OCI-LY3 (cell line): ENCODE results near the gene PDCD6IP.

ENCODE experiments used
- H2AFZ ChIP-seq: fragments of 200-600, 300-600 bp; shearing (Covaris generic); 2 replicates; pipeline ENCODE4 v1.6.0; 2014; ENCODE audit warnings: antibody characterized with exemption, low read depth, low read length
- H3K27ac ChIP-seq: fragments of 200-600, 300-600 bp; sonication (generic); 2 replicates; pipeline ENCODE4 v1.5.1; 2014; ENCODE audit warnings: mild to moderate bottlenecking, low read length, moderate library complexity, mixed read lengths
- H3K27me3 ChIP-seq: fragments of 200-600, 300-600 bp; sonication (generic); 2 replicates; pipeline ENCODE4 v1.6.1; 2014; ENCODE audit warnings: low read depth, low read length, mixed read lengths
- H3K36me3 ChIP-seq: fragments of 200-600, 300-600 bp; sonication (generic); replicated peaks from 2 replicates; pipeline ENCODE3; 2014; ENCODE audit warnings: low read depth, low read length, mixed read lengths
- H3K4me1 ChIP-seq: fragments of 300-600, 200-600 bp; sonication (generic); 2 replicates; pipeline ENCODE4 v1.6.1; 2014; ENCODE audit warnings: low read length, mixed read lengths
- H3K4me2 ChIP-seq: fragments of 200-600, 300-600 bp; sonication (generic); 2 replicates; pipeline ENCODE4 v1.6.1; 2014; ENCODE audit warnings: low read length, mixed read lengths
- H3K4me3 ChIP-seq: fragments of 300-600, 200-600 bp; sonication (generic); 2 replicates; pipeline ENCODE4 v1.5.1; 2014; ENCODE audit warnings: antibody characterized with exemption, mild to moderate bottlenecking, low read length, moderate library complexity
- H3K79me2 ChIP-seq: fragments of 300-600, 200-600 bp; shearing (Covaris generic); 2 replicates; pipeline ENCODE4 v1.6.1; 2014; ENCODE audit warnings: mild to moderate bottlenecking, low read length, mixed read lengths
- H3K9ac ChIP-seq: fragments of 300-600, 200-600 bp; shearing (Covaris generic); 2 replicates; pipeline ENCODE4 v1.6.0; 2014; ENCODE audit warnings: mild to moderate bottlenecking, low read length, moderate library complexity
- H3K9me3 ChIP-seq: fragments of 200-600, 300-600 bp; shearing (Covaris generic); 2 replicates; pipeline ENCODE4 v1.6.1; 2014; ENCODE audit warnings: low read length, mixed read lengths; ENCODE audit not compliant: insufficient read depth
- H4K20me1 ChIP-seq: fragments of 200-600, 300-600 bp; sonication (generic); 2 replicates; pipeline ENCODE4 v1.6.1; 2016; ENCODE audit warnings: low read length, mixed read lengths; ENCODE audit not compliant: insufficient read depth
- CTCF ChIP-seq: fragments of 200-600, 300-600 bp; sonication (generic); IDR thresholded peaks from 2 replicates; pipeline ENCODE4 v1.5.1; 2014; ENCODE audit warnings: antibody characterized with exemption, low read length, low read depth
- EZH2phosphoT487 ChIP-seq: fragments of 200-600 bp; shearing (Covaris generic); IDR thresholded peaks from 2 replicates; pipeline ENCODE4 v1.6.1; 2018; ENCODE audit warnings: antibody characterized with exemption, mixed run types, low read depth

Gene PDCD6IP

GRCh38 chr3:33892655-33893054 is 94.2 kb downstream of the PDCD6IP start:
- H3K27ac ChIP-seq, result no peak overlapping the region
- H3K9me3 ChIP-seq, result no peaks in the 10 kb centered on the region
- no peak overlapping the region for H2AFZ ChIP-seq
- no peak overlapping the region for H3K4me2 ChIP-seq
- H3K4me1 ChIP-seq, result peaks cover 5% of the 10 kb centered on the region; the same call in 1 of the 2 replicates
- no peak for TF ChIP-seq CTCF
- no peak for TF ChIP-seq EZH2phosphoT487
- no peaks in the 10 kb centered on the region for H3K27me3 ChIP-seq
- H3K36me3 ChIP-seq, result no peaks in the 10 kb centered on the region
- no peaks in the 10 kb centered on the region for H3K79me2 ChIP-seq
- no peak overlapping the region for H3K4me3 ChIP-seq
- H4K20me1 ChIP-seq, result no peaks in the 10 kb centered on the region
- H3K9ac ChIP-seq, result no peak overlapping the region

DNA sequence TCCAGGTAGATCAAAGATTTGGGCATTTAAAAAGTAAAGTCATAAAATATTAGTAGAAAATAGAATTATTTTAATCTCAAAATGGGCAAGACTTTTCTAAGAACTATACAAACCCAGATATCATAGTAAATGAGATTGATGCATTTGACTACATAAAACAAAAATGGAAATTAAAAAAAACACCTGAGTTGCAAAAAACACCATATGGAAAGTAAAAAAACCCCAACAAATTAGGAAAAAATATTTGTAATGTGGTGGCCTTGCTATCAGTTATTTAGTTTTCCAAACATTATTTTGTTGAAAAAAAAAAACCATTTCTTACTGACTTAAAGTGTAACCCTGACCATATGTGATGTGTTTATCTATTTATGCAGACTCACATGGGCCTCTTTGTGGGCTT is 97.2 kb downstream of the PDCD6IP start:
- no peak for TF ChIP-seq EZH2phosphoT487
- no peak for TF ChIP-seq CTCF
- Histone ChIP-seq H3K9ac (no peak overlapping the region), H3K4me2 (no peak overlapping the region), H3K4me3 (no peak overlapping the region), H3K27me3 (no peaks in the 10 kb centered on the region), H2AFZ (no peak overlapping the region), H3K36me3 (no peaks in the 10 kb centered on the region), H3K27ac (no peak overlapping the region), H3K4me1 (peaks cover 5% of the 10 kb centered on the region; the same call in 1 of the 2 replicates), H3K9me3 (no peaks in the 10 kb centered on the region), H4K20me1 (no peaks in the 10 kb centered on the region), H3K79me2 (no peaks in the 10 kb centered on the region)

DNA sequence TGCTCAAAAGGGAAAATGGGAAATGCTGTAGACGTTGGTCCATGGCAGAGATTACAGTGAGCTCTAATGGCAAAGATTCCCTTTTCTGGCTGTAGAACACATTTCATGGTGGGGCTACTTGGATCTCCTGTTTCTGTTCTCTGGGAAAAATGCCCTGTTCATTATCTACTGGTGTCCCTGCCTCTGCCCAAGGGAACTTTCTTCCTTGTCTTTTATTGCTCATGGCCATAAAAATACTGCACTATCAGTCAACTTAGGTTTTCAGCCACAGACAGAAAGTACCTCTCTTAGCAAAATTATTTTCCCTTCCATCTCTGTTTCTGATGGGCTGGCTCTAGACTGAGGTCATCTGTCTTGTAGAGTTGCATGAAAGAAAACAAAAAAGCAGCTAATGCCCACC is 98.9 kb downstream of the PDCD6IP start:
- H3K27ac ChIP-seq, result no peak overlapping the region
- H3K4me3 ChIP-seq, result no peak overlapping the region
- H3K27me3 ChIP-seq, result no peaks in the 10 kb centered on the region
- H3K9ac ChIP-seq, result no peak overlapping the region
- no peaks in the 10 kb centered on the region for H3K79me2 ChIP-seq
- no peak overlapping the region for H3K4me2 ChIP-seq
- no peaks in the 10 kb centered on the region for H3K4me1 ChIP-seq
- H3K9me3 ChIP-seq, result no peaks in the 10 kb centered on the region
- no peaks in the 10 kb centered on the region for H4K20me1 ChIP-seq
- no peak overlapping the region for H2AFZ ChIP-seq
- H3K36me3 ChIP-seq, result no peaks in the 10 kb centered on the region
- TF ChIP-seq CTCF (no peak), EZH2phosphoT487 (no peak)

DNA sequence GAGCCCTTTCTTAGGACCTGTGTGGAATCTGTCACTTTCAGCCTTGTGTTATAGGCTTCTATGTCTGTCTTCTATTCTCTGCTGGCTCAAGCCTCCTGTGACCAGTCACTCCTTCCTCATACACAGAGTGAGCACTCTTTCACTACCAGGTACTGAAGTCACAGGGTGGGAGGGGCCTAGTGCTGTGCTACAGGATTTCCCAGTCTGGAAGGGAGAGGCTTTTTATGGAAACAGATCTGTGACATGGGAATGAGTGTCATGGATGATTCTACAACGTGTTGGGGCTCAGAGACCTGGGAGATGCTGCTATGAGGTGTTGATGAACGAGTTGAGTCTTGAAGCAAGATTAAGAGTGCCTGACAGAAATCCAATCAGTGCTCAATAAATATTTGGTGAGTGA is 100.5 kb downstream of the PDCD6IP start:
- Histone ChIP-seq H3K36me3 (no peaks in the 10 kb centered on the region), H3K9me3 (no peaks in the 10 kb centered on the region), H3K27me3 (no peaks in the 10 kb centered on the region), H3K4me1 (no peaks in the 10 kb centered on the region), H3K4me3 (no peak overlapping the region), H3K4me2 (no peak overlapping the region), H3K79me2 (no peaks in the 10 kb centered on the region), H3K9ac (no peak overlapping the region), H2AFZ (no peak overlapping the region), H3K27ac (no peak overlapping the region), H4K20me1 (no peaks in the 10 kb centered on the region)
- no peak for TF ChIP-seq CTCF
- TF ChIP-seq EZH2phosphoT487, result no peak
